Left renal cortex interstitium (tissue), 4 donors: ENCODE data around the gene XRCC1. TPM values are rescaled to one million over a fixed set of nuclear protein-coding genes. Genes with fewer than 3 reads are reported as not detected.
A peak's percentile ranks its signal among the peaks of the same experiment; 100 is the strongest.
"Not testable (repeated sequence)": the region's sequence is repeated elsewhere in the genome, so short reads cannot be mapped to it uniquely, and the experiment has no call there.

Experiments
- DNase-seq, 4 donors: peaks; one replicate each; pipeline ENCODE4 v3.0.0-alpha.2; 2013; ENCODE audit warnings: low read depth in 4 of 4, low spot score in 2 of 4, missing footprints in 1 of 4
- polyA plus RNA-seq, 4 donors: library from polyadenylated mRNA; unstranded; fragments of 120-200 nt; gene quantifications; one replicate each; pipeline ENCODE4 v1.2.1, GENCODE V29; 2013; ENCODE audit not compliant: insufficient read length in 4 of 4

Gene XRCC1
- polyA plus RNA-seq, 4 donors = 61.7 to 75.0 (median 62.2) TPM

- no peak for DNase-seq
Measured at GRCh38 chr19:43605875-43606568, 30.7 kb upstream of the XRCC1 start.

- DNase-seq = not testable (repeated sequence)
Measured at GRCh38 chr19:43600326-43600725, 25.0 kb upstream of the XRCC1 start.

GRCh38 chr19:43599635-43600295 is 24.4 kb upstream of the XRCC1 start:
- no peak for DNase-seq

GRCh38 chr19:43598445-43599240 is 23.3 kb upstream of the XRCC1 start:
- DNase-seq = no peak

- no peak for DNase-seq
Measured at GRCh38 chr19:43597876-43598275, 22.5 kb upstream of the XRCC1 start.

- DNase-seq = no peak
Measured at GRCh38 chr19:43596842-43597461, 21.6 kb upstream of the XRCC1 start.

GRCh38 chr19:43595999-43596841 is 20.9 kb upstream of the XRCC1 start, which contains the start of the genes IRGQ and ZNF576:
Gene IRGQ (minus strand): TSS chr19:43596134. CDS start chr19:43595338, 796 bp downstream.
Gene ZNF576 (plus strand): TSS chr19:43596595. CDS start chr19:43597109, 514 bp downstream.
- DNase-seq = peak; percentile 99 to 100 (median 100)

- DNase-seq = no peak
Measured at GRCh38 chr19:43595605-43595998, 20.3 kb upstream of the XRCC1 start.

GRCh38 chr19:43594710-43595604 is 19.6 kb upstream of the XRCC1 start:
- DNase-seq = peak in 1 of 4 donors; percentile 45

GRCh38 chr19:43594081-43594697 is 18.9 kb upstream of the XRCC1 start:
- DNase-seq = no peak

GRCh38 chr19:43592800-43593350 is 17.5 kb upstream of the XRCC1 start:
- DNase-seq = no peak

GRCh38 chr19:43591904-43592772 is 16.8 kb upstream of the XRCC1 start:
- DNase-seq = no peak

GRCh38 chr19:43589678-43590077 is 14.4 kb upstream of the XRCC1 start:
- no peak for DNase-seq

GRCh38 chr19:43589277-43589676 is 13.9 kb upstream of the XRCC1 start:
- DNase-seq = no peak

- not testable (repeated sequence) for DNase-seq
Measured at GRCh38 chr19:43587029-43587428, 11.7 kb upstream of the XRCC1 start.

- DNase-seq = no peak
Measured at GRCh38 chr19:43586346-43586745, 11.0 kb upstream of the XRCC1 start.

- no peak for DNase-seq
Measured at GRCh38 chr19:43584484-43584883, 9.2 kb upstream of the XRCC1 start.
